Tibial artery (tissue), 4 donors: Measurements from ENCODE around the gene RIMBP2.

Experiments
- DNase-seq, 2 donors: peaks; one replicate each; pipeline ENCODE4 v3.0.0-alpha.2; 2019
- H3K27ac ChIP-seq, 2 donors: fragments of 200-600 bp; sonication (generic) in 1 of 2; 1 replicate in 1 of 2; 2 replicates in 1 of 2; pipeline ENCODE4 v1.5.1; 2018 to 2019; ENCODE audit warnings: mild to moderate bottlenecking in 1 of 2
- H3K27me3 ChIP-seq, 2 donors: fragments of 200-600 bp; sonication (generic) in 1 of 2; one replicate each; pipeline versions ENCODE4 v1.5.1 to v1.6.0; 2016 to 2019
- H3K36me3 ChIP-seq, 3 donors: fragments of 200-600 bp; sonication (generic) in 2 of 3; one replicate each; pipeline ENCODE4 v1.5.1; 2016 to 2019; ENCODE audit warnings: mild to moderate bottlenecking in 2 of 3
- H3K4me1 ChIP-seq, 4 donors: fragments of 200-600 bp; sonication (generic) in 2 of 4; 1 replicate in 3 of 4; 2 replicates in 1 of 4; pipeline ENCODE4 v1.5.1; 2016 to 2019
- H3K4me3 ChIP-seq, 2 donors: fragments of 200-600 bp; sonication (generic) in 1 of 2; 1 replicate in 1 of 2; 2 replicates in 1 of 2; pipeline ENCODE4 v1.5.1; 2018 to 2019; ENCODE audit warnings: mild to moderate bottlenecking in 2 of 2
- H3K9me3 ChIP-seq, 3 donors: fragments of 200-600 bp; sonication (generic) in 1 of 3; one replicate each; pipeline ENCODE4 v1.5.1; 2016 to 2019
- CTCF ChIP-seq, 2 experiments: fragments of 200-600 bp in 1 of 2; fragments of 450-650 bp in 1 of 2; IDR thresholded peaks; one replicate each; pipeline ENCODE4 v1.5.1; 2017 to 2019; ENCODE audit warnings: antibody characterized with exemption in 2 of 2, mild to moderate bottlenecking in 1 of 2, moderate library complexity in 1 of 2
- intact Hi-C: fragments of 100-400 bp; cut with DNase I; formaldehyde crosslinking; loops from one replicate; pipeline ENCODE4 v1.15.0; 2023; ENCODE audit warnings: low total_unique reads

The RIMBP2 gene

GRCh38 chr12:130452546-130452945 is 263.6 kb downstream of the RIMBP2 start:
- H3K36me3 ChIP-seq, result no peaks in the 10 kb centered on the region
- intact Hi-C loops, result no loop called here
- no peak overlapping the region for H3K4me3 ChIP-seq
- TF ChIP-seq CTCF (IDR thresholded peaks at IDR 0.05), result no peak
- no peak overlapping the region for H3K27ac ChIP-seq
- H3K9me3 ChIP-seq, result no peaks in the 10 kb centered on the region
- no peak for DNase-seq
- H3K27me3 ChIP-seq, result no peaks in the 10 kb centered on the region
- H3K4me1 ChIP-seq, result no peaks in the 10 kb centered on the region

GRCh38 chr12:130451001-130451930 is 264.8 kb downstream of the RIMBP2 start:
- Histone ChIP-seq H3K36me3 (no peaks in the 10 kb centered on the region), H3K4me3 (no peak overlapping the region), H3K27ac (no peak overlapping the region), H3K4me1 (no peaks in the 10 kb centered on the region), H3K9me3 (no peaks in the 10 kb centered on the region), H3K27me3 (no peaks in the 10 kb centered on the region)
- intact Hi-C loops, result no loop called here
- DNase-seq, result no peak
- no peak for TF ChIP-seq CTCF (IDR thresholded peaks at IDR 0.05)

GRCh38 chr12:130449291-130449690 is 266.8 kb downstream of the RIMBP2 start:
- Histone ChIP-seq H3K27me3 (no peaks in the 10 kb centered on the region), H3K4me3 (no peak overlapping the region), H3K36me3 (no peaks in the 10 kb centered on the region), H3K4me1 (no peaks in the 10 kb centered on the region), H3K9me3 (no peaks in the 10 kb centered on the region), H3K27ac (no peak overlapping the region)
- TF ChIP-seq CTCF (IDR thresholded peaks at IDR 0.05), result no peak
- intact Hi-C loops, result no loop called here
- DNase-seq, result no peak

- no peaks in the 10 kb centered on the region for H3K27me3 ChIP-seq
- intact Hi-C loops, result no loop called here
- no peaks in the 10 kb centered on the region for H3K4me1 ChIP-seq
- H3K4me3 ChIP-seq, result no peak overlapping the region
- no peak for TF ChIP-seq CTCF (IDR thresholded peaks at IDR 0.05)
- H3K27ac ChIP-seq, result no peak overlapping the region
- no peaks in the 10 kb centered on the region for H3K36me3 ChIP-seq
- DNase-seq, result no peak
- H3K9me3 ChIP-seq, result no peaks in the 10 kb centered on the region
These were observed 267.9 kb downstream of the RIMBP2 start for GRCh38 chr12:130448044-130448821.

- DNase-seq, result no peak
- no peaks in the 10 kb centered on the region for H3K27me3 ChIP-seq
- no peak for TF ChIP-seq CTCF (IDR thresholded peaks at IDR 0.05)
- H3K9me3 ChIP-seq, result no peaks in the 10 kb centered on the region
- intact Hi-C loops, result no loop called here
- no peak overlapping the region for H3K4me3 ChIP-seq
- H3K36me3 ChIP-seq, result no peaks in the 10 kb centered on the region
- no peaks in the 10 kb centered on the region for H3K4me1 ChIP-seq
- H3K27ac ChIP-seq, result no peak overlapping the region
These were observed 268.5 kb downstream of the RIMBP2 start for GRCh38 chr12:130447655-130447965.
